PFSK-1 (cell line): ENCODE results near the gene EIF2B1.

ENCODE experiments used
- FOXP2 ChIP-seq: optimal IDR thresholded peaks from 2 replicates; pipeline ENCODE3; 2011; ENCODE audit warnings: borderline replicate concordance, control low read depth, inconsistent platforms; ENCODE audit not compliant: insufficient read depth; ENCODE audit errors: extremely low read length, extremely low read depth
- POLR2AphosphoS5 ChIP-seq: IDR thresholded peaks from 2 replicates; pipeline ENCODE4 v1.6.1; 2012; ENCODE audit warnings: low read depth, mild to moderate bottlenecking, control low read depth, low read length, moderate library complexity
- REST ChIP-seq, 2 experiments: IDR thresholded peaks; 2 replicates each; pipeline versions ENCODE4 v1.6.1 to v1.8.0; 2011 to 2012; ENCODE audit warnings: low read depth in 2 of 2, low read length in 2 of 2, control low read depth in 1 of 2, inconsistent platforms in 1 of 2, mild to moderate bottlenecking in 1 of 2, moderate library complexity in 1 of 2; ENCODE audit not compliant: insufficient read depth in 1 of 2
- SIN3A ChIP-seq: IDR thresholded peaks from 2 replicates; pipeline ENCODE4 v1.6.1; 2012; ENCODE audit warnings: mild to moderate bottlenecking, low read length, moderate library complexity, borderline replicate concordance; ENCODE audit not compliant: insufficient read depth
- TAF1 ChIP-seq: IDR thresholded peaks from 2 replicates; pipeline ENCODE4 v1.6.1; 2012; ENCODE audit warnings: low read length, control low read depth, borderline replicate concordance; ENCODE audit not compliant: insufficient read depth

- TF ChIP-seq POLR2AphosphoS5 (no peak), REST (IDR thresholded peaks at IDR 0.05; ENCODE audit: insufficient read depth in 1 of 2, low read depth in 2 of 2, low read length in 2 of 2) (no peak), FOXP2 (no peak), TAF1 (no peak), SIN3A (no peak)
Observed at GRCh38 chr12:123580772-123581171, 52.7 kb downstream of the EIF2B1 start.
